ENCODE data around the gene CD4.

Gene CD4

DNA sequence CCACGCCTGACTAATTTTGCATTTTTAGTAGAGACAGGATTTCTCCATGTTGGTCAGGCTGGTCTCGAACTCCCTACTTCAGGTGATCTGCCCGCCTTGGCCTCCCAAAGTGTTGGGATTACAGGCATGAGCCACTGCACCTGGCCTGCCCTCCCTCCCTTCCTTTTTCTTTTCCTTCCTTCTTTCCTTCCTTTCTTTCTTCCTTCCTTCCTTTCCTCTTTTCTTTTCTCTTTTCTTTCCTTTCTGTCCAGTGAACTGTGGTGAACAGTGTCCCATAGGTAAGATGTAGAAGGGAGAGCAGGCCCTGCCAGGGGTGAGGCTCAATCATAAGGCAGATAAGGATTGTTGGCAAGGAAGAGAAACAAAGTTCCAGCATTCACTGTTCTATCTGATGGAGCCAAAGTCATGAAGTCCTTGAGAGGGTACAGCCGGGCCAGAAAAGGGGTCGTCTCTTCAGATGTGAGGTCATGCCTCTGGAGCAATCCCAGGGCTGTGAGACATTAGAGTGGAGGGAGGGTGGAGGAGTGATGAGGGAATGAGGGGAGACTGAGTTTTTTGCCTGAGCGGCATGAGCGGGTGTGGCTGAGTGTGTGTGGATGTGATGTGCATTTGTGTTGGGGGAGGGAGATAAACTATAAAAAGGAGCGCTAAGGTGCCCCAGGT lies 32.2 kb upstream of the CD4 start:
- H3K36me3 Mint-ChIP-seq = no peaks in the 10 kb centered on the region
- peaks cover 2% of the 10 kb centered on the region for H3K27me3 Mint-ChIP-seq
- no peak overlapping the region for H3K27ac Mint-ChIP-seq
- peaks cover 10% of the 10 kb centered on the region for H3K4me1 Mint-ChIP-seq (ENCODE audit: low read depth)
- no peak overlapping the region for H3K4me3 Mint-ChIP-seq
- no peaks in the 10 kb centered on the region for H3K9me3 Mint-ChIP-seq (ENCODE audit: low read depth)

DNA sequence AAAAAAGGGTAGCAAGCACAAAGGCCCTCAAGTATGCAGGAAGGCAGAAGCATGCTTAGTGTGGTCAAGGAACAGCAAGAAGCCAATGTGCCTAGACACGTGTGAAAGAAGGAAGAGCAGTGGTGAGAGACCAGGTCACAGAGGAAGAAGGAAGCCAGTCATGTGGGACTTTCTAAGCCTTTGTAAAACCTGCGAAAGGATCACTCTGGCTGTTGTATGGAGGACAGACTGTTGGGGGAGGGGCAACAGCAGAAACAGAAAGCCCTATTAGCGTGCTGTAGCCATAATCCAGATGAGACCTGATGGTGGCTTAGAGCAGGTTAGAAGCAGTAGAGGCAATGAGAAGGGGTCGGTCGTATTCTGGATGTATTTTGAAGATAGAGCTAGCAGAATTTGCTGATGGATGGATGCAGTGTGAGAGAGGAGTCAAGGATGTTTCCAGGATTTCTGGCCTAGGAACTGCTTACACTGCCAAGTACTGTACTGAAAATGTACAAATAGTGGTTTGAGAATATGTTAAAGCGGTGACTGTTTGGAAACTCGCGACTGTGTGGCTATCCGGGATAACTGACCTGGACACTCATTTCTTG lies 30.7 kb upstream of the CD4 start:
- H3K4me1 Mint-ChIP-seq (ENCODE audit: low read depth) = peaks cover 6% of the 10 kb centered on the region
- no peaks in the 10 kb centered on the region for H3K9me3 Mint-ChIP-seq (ENCODE audit: low read depth)
- no peaks in the 10 kb centered on the region for H3K36me3 Mint-ChIP-seq
- H3K4me3 Mint-ChIP-seq = no peak overlapping the region
- peaks cover 2% of the 10 kb centered on the region for H3K27me3 Mint-ChIP-seq
- H3K27ac Mint-ChIP-seq = no peak overlapping the region

DNA sequence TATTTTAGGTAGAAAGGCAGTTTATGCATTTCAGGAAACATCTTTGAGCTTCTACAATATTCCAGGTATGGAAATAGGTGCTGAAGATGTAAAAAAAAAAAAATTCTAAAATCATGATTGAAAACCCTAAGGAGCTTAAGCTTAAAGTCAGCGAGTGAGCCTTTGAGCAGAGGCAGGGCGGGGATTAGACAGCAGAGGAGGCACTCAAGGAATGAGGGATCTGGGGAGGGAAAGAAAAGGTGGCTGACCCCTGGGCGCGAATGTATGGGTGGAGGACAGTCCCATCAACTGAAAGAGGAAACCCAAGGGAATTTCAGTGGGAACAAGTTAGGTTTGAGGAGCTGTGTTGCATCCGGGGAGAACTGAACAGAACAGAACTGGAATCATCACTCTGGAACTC lies 29.6 kb upstream of the CD4 start:
- Mint-ChIP-seq H3K36me3 (no peaks in the 10 kb centered on the region), H3K27ac (no peak overlapping the region), H3K4me1 (ENCODE audit: low read depth) (peaks cover 10% of the 10 kb centered on the region), H3K27me3 (peaks cover 4% of the 10 kb centered on the region), H3K9me3 (ENCODE audit: low read depth) (no peaks in the 10 kb centered on the region), H3K4me3 (no peak overlapping the region)

DNA sequence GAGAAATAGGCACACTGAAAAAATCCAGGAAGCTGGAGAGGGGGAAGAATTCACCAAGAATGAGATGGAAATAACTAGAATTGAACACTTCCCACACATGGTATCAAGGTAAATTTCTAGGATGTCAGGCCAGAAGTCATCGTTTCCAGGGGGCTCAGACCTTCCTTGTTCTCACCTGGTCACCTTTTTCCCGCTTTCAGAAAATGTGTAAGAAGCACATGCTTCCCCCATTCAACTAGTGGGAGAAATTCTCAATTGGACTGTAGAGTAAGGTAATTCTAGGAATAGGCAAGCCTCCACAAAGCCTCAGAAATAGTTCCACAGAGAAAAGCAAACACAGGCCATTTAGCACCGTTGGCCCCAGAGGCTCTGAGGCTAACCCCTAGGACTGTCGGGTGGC lies 25.9 kb upstream of the CD4 start:
- H3K9me3 Mint-ChIP-seq (ENCODE audit: low read depth) = no peaks in the 10 kb centered on the region
- peaks cover 15% of the 10 kb centered on the region for H3K27me3 Mint-ChIP-seq
- peaks cover 3% of the 10 kb centered on the region for H3K36me3 Mint-ChIP-seq
- H3K27ac Mint-ChIP-seq = no peak overlapping the region
- peaks cover 25% of the 10 kb centered on the region for H3K4me1 Mint-ChIP-seq (ENCODE audit: low read depth)
- no peak overlapping the region for H3K4me3 Mint-ChIP-seq

DNA sequence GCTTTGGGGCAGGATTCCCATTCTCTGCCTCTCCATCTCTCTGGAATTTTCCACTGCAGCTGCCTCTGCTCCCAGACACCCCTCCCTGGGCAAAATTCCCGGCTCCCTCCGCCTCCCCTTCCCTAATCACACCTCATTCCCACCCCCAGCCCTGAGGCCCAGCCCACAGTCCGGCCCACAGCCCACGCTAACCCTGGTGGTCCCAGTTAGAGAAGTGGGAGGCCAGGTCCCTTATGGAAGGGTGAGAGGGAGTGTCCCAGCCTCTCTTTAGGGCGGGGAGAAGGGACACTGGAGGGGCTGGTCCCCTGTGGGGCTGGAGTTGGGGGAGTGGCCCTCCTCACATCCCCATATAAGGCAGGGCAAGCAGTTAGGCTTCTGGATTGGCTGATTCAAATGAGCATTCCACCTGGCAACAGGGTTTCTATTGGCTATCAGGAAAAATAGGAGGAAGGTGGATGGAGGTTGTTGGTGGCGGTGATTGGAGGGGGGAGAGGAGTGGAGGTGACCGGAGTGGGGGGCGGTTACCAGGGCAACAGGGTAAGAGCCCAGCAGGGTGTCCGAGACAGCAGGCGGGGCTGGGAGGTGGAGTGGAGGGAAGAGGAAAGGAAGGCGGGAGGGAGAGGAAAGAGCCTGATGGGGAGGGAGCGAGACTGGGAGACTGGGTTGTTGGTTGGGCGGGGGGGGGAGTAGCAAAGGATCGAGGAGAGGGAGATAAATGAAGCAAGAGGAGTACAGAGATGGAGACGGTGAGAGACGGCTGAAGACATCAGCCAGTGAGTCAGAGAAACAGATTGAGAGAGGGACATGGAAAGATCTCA lies 25.1 kb upstream of the CD4 start:
- peak overlapping the region; percentile 64 for H3K4me3 Mint-ChIP-seq
- H3K36me3 Mint-ChIP-seq = peaks cover 3% of the 10 kb centered on the region
- H3K27ac Mint-ChIP-seq = no peak overlapping the region
- H3K9me3 Mint-ChIP-seq (ENCODE audit: low read depth) = no peaks in the 10 kb centered on the region
- peaks cover 22% of the 10 kb centered on the region for H3K4me1 Mint-ChIP-seq (ENCODE audit: low read depth)
- peaks cover 16% of the 10 kb centered on the region for H3K27me3 Mint-ChIP-seq

DNA sequence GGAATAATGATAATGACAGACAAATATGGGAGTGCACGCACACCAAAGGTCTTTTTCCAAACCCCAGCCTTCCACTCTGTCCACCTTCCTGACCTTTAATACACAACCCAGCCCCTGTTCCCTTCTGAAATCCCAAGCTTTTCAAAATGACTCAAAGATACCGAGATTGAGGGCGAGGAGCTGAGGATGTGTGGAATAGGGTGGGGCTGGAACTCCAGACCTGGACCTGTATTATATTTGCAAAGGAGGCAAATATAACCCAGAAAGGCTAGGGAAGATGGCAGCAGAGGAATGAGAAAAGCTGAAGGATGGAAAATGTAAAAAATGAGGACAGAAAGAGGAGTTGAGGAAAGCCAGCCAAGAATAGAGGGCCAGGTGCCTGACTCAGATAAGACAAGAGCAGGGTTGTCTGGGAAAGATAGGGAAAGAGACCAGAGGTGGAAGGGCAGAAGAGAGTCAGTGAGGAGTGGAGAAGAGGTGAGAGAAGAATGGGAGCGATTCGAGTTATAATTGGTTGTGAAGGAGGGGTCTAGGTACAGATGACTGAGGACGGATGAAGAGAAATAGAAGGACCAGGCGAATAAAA lies 24.2 kb upstream of the CD4 start:
- Mint-ChIP-seq H3K27ac (no peak overlapping the region), H3K4me3 (peak overlapping the region; percentile 87), H3K4me1 (ENCODE audit: low read depth) (peaks cover 22% of the 10 kb centered on the region), H3K27me3 (peaks cover 16% of the 10 kb centered on the region), H3K9me3 (ENCODE audit: low read depth) (no peaks in the 10 kb centered on the region), H3K36me3 (peaks cover 3% of the 10 kb centered on the region)

DNA sequence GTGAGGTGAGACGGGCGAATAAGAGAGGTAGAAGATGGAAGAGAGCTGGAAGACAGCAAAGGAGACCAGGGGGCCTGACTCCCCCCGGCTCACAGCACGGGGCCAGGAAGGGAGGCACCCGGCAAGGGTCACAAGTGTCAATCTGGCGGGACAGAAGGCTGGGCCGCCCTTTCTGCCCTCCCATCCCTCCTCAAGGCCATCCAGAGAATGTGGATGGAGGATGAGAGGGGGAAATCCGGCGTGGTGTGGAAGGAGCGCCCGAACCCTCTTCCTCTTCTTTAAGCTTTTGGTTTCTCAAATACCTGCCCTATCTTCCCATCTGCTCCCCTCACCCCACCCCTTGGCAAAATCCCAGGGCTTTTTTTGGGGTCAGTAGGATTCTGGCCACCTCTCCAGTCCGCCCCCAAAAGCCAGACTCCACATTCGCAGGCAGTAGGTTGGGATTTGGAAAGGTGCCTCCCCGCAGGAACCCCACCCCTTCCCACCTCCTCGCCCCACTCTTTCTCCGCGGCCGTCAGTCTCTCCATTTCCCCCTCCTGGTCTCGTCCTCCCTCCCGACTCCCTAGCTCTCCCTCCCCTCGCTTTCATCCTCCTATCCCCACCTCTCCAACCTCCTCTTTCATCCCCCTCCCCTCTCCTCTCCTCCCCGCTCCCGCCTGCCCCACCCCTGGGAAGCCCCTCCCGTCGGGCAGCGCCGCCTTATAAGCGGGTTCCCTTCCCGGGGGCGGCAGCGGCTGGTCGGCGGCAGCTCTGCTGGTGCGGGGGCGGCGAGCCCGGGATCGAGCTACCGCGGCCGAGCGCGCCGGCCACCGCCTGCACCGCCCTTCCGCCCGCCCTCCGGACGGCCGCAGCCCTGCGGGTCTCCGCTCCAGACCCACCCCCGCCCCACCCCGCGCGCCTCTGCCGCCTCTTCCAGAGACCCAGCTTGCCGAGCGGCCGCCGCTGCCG lies 23.4 kb upstream of the CD4 start, which contains the start of gene PTMS:
Gene PTMS, plus strand, starts transcription at position 730 of the 948 bp plus-strand sequence. CDS start 343 bp downstream, outside the sequence.
- Mint-ChIP-seq H3K9me3 (ENCODE audit: low read depth) (no peaks in the 10 kb centered on the region), H3K36me3 (peaks cover 3% of the 10 kb centered on the region), H3K27ac (no peak within 1 kb of the TSS), H3K4me1 (ENCODE audit: low read depth) (peaks cover 24% of the 10 kb centered on the region), H3K4me3 (peak within 1 kb of the TSS; percentile 87), H3K27me3 (peaks cover 16% of the 10 kb centered on the region)

DNA sequence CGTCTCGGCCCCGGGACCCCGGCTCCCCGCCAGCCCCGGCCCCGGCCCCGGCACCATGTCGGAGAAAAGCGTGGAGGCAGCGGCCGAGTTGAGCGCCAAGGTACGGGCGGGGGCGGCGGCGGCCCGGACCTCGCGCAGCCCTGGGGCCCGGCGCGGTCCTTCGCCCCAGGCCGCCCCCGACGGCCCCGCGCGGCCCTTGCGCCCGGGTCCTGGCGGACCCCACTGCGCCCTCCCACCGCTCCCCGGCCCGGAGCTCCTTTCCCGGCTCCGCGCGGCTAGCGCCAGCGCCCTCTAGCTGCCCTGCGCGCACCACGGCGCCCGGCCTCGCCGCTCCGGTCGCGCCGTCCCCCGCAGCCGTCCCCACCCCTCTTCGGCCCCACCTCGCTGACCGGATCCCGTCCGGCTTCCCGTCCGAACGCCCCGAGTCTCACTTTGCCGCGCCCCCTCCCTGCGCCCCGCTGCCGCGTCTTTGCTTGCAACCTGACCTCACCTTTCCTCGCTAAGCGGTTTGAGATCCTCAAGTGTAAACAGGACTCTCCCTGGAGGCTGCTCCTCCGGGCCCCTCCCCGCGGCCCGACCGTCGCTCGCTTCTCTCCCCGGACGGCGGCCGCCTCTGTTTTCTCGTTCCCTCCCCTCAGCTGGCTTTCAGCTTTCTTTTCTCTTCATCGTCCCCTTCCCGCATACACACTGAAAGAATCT lies 22.5 kb upstream of the CD4 start:
- H3K4me3 Mint-ChIP-seq = peak overlapping the region; percentile 85
- H3K27me3 Mint-ChIP-seq = peaks cover 14% of the 10 kb centered on the region
- peaks cover 33% of the 10 kb centered on the region for H3K4me1 Mint-ChIP-seq (ENCODE audit: low read depth)
- H3K27ac Mint-ChIP-seq = no peak overlapping the region
- no peaks in the 10 kb centered on the region for H3K9me3 Mint-ChIP-seq (ENCODE audit: low read depth)
- H3K36me3 Mint-ChIP-seq = peaks cover 3% of the 10 kb centered on the region

DNA sequence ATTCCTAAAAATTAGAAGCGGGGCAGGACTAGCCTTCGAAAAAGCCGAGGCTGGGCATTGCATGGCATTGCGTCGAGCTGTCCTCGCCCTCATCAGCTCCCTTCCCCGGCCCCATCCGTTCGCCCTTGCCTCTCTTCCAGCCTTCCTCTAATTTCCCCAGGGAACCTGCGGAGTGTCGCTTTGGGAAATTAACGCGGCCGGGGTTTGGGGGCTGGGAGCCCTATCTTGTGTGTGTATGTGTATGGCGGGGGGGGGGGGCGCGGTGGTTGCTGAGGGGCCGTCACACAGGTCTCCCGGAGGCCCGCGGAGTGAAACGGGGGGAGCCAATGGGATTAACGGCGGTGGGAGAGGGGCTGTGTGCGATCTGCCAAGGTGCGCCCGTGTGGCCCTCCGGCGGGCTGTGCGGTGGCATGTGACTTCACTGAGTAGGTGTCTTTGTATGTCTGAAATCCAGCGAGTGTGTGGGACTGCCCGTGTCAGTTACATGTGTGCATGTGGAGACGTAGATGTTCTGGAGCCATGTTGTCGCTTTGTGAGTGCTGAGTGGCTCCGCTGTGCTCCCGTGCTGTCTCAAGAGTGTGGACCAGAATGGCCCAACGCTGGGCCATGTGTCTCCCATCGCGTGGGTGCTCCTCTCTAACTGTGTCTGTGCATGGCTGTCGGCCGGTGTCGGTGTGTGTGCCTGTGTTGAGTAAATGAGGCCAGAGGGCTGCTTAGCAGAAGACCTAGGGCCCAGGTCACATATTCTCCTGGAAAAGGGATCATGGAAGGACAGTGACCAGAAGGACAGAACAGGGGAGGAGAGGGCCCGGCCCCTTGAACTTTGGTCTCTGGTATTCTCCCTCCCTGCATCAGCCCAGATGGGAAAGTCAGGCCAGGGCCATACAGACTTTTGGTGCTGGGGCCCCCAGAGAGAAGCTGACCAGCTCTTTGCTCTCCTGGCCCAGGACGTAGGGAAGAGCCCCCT lies 21.7 kb upstream of the CD4 start:
- Mint-ChIP-seq H3K4me1 (ENCODE audit: low read depth) (peaks cover 37% of the 10 kb centered on the region), H3K9me3 (ENCODE audit: low read depth) (no peaks in the 10 kb centered on the region), H3K4me3 (peak overlapping the region; percentile 85), H3K27ac (peak overlapping the region; percentile 5), H3K27me3 (peaks cover 14% of the 10 kb centered on the region), H3K36me3 (peaks cover 3% of the 10 kb centered on the region)

DNA sequence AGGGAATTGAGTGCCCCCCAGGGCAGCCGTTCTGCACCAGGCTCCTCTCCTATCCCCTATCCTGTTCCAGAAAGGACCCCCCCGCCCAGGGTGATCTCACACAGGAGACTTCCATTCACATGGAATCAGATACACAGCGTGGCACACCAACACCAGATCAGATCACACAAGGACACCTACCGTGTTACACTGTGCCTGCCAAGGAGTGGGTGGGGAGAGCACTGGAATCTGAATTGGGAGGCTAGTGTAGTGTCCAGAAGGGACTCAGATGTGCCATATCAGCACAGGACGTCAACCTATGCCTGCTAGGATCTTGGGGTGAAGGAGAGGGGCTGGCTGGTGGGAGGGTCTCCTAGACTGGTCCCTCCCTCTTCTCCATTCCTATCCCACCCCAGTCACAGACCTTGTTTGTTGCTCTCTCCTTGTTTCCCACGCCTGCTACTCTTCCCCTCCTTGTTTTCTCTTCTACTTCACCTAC lies 20.9 kb upstream of the CD4 start:
- H3K36me3 Mint-ChIP-seq = peaks cover 3% of the 10 kb centered on the region
- H3K27ac Mint-ChIP-seq = peak overlapping the region; percentile 12
- H3K4me3 Mint-ChIP-seq = no peak overlapping the region
- peaks cover 43% of the 10 kb centered on the region for H3K4me1 Mint-ChIP-seq (ENCODE audit: low read depth)
- no peaks in the 10 kb centered on the region for H3K9me3 Mint-ChIP-seq (ENCODE audit: low read depth)
- peaks cover 14% of the 10 kb centered on the region for H3K27me3 Mint-ChIP-seq

DNA sequence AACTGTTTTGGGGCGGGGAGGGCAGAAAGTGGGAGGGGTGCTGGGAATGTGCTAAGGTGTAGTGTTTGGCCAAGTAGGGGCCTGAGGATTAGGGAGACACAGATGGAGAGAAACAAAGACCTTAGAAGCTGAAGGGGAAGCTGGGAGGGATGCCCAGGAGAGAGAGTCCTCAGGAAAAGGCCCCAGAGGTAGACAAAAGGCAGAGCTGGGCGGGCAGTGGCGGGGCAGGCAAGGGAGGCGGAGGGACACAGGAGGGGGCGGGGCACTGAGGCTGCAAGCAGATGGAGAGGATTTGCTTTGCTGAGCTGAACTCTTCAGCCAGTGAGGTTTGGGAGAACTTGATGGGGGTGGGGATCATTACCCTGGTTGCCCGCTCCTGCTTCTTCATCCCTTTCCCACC lies 20.3 kb upstream of the CD4 start:
- Mint-ChIP-seq H3K9me3 (ENCODE audit: low read depth) (no peaks in the 10 kb centered on the region), H3K4me3 (no peak overlapping the region), H3K36me3 (peaks cover 3% of the 10 kb centered on the region), H3K27ac (peak overlapping the region; percentile 12), H3K27me3 (peaks cover 14% of the 10 kb centered on the region), H3K4me1 (ENCODE audit: low read depth) (peaks cover 43% of the 10 kb centered on the region)

DNA sequence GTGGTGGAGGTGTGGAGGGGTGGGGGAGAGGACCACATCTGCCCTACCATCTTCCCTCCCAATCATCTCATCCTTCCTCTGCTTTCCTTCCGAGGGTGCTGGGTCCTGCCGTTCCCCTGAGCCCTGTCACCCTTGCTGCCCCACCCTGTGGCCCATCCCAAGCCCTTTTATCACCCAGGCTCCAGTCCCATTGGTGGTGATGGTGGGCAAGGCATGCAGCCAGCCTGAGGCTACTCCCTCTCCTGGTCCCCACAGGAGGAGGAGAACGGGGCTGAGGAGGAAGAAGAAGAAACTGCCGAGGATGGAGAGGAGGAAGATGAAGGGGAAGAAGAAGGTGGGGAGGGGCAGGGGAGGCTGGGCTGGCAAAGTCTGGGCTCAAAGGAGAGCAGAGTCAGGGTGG lies 19.7 kb upstream of the CD4 start:
- no peaks in the 10 kb centered on the region for H3K9me3 Mint-ChIP-seq (ENCODE audit: low read depth)
- no peak overlapping the region for H3K27ac Mint-ChIP-seq
- no peak overlapping the region for H3K4me3 Mint-ChIP-seq
- H3K4me1 Mint-ChIP-seq (ENCODE audit: low read depth) = peaks cover 44% of the 10 kb centered on the region
- H3K27me3 Mint-ChIP-seq = peaks cover 13% of the 10 kb centered on the region
- H3K36me3 Mint-ChIP-seq = peaks cover 4% of the 10 kb centered on the region

DNA sequence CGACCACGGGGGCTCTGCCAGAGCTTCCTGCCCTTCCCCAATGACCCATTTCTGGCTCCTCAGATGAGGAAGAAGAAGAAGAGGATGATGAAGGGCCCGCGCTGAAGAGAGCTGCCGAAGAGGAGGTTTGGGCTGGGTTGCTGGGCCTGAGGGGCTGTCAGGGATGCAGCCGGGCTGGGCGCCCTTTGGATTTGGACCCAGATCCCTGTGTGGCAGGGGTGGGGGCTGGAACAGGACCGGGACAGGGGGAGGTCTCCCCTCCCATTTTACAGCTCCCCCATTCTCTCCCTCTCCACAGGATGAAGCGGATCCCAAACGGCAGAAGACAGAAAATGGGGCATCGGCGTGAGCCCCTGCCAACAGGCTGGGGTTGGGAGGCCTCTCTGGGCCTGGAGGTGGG lies 19.2 kb upstream of the CD4 start:
- H3K9me3 Mint-ChIP-seq (ENCODE audit: low read depth) = no peaks in the 10 kb centered on the region
- H3K4me3 Mint-ChIP-seq = no peak overlapping the region
- peaks cover 10% of the 10 kb centered on the region for H3K27me3 Mint-ChIP-seq
- H3K36me3 Mint-ChIP-seq = peaks cover 6% of the 10 kb centered on the region
- H3K4me1 Mint-ChIP-seq (ENCODE audit: low read depth) = peaks cover 47% of the 10 kb centered on the region
- H3K27ac Mint-ChIP-seq = no peak overlapping the region
